Thyroid gland (tissue), 4 donors: ENCODE results near the gene RNF121.

Source experiments
- CTCF ChIP-seq, 6 experiments: fragments of 200-600 bp in 3 of 6; fragments of 450-650 bp in 3 of 6; sonication (generic) in 3 of 6; IDR thresholded peaks; one replicate each; pipeline ENCODE4 v1.5.1; 2016 to 2019; ENCODE audit warnings: antibody characterized with exemption in 6 of 6, mild to moderate bottlenecking in 2 of 6, inconsistent platforms in 1 of 6, moderate library complexity in 1 of 6
- POLR2A ChIP-seq, 2 donors: fragments of 450-650 bp; IDR thresholded peaks; one replicate each; pipeline ENCODE4 v1.6.1; 2017; ENCODE audit warnings: antibody characterized with exemption in 2 of 2, mild to moderate bottlenecking in 2 of 2, moderate library complexity in 1 of 2

DNA sequence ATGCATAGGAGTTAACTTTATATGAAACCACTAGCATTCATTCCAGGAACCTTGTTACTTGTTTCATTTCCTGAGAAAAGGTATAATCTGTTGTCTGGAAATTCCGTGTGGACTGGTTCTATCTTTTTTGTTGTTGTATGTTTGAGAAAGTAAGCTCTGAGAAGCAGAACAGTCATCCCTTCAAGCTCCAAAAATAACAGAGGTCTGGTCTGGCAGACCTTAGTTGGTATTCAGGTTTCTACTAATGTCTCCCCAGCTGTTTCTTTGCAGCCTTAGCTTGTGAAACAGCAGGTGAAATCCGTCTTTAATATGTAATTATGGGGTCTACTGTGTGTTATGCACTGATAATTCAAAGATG, 2.4 kb downstream of the RNF121 start:
- no peak for TF ChIP-seq CTCF (IDR thresholded peaks at IDR 0.05)
- no peak for TF ChIP-seq POLR2A (IDR thresholded peaks at IDR 0.05)
